Myocyte (in vitro differentiated cells): ENCODE data around the gene PTPRM. TPM values are rescaled to one million over a fixed set of nuclear protein-coding genes. Genes with fewer than 3 reads are reported as not detected.
A peak's percentile ranks its signal among the peaks of the same experiment; 100 is the strongest.

ENCODE experiments used
- DNase-seq: peaks from one replicate; pipeline ENCODE4 v3.0.0-alpha.2; 2012; ENCODE audit warnings: low read depth
- total RNA-seq: library from RNA; depleted of rRNA; stranded (reverse); fragments of >200 nt; gene quantifications from 2 replicates; pipeline ENCODE4 v1.2.3, GENCODE V29; 2014

Gene PTPRM
- total RNA-seq, 1 donor from 2014 or later: 26.9 TPM

- no peak for DNase-seq
These were observed 733.8 kb downstream of the PTPRM start for GRCh38 chr18:8300751-8301410.

DNA sequence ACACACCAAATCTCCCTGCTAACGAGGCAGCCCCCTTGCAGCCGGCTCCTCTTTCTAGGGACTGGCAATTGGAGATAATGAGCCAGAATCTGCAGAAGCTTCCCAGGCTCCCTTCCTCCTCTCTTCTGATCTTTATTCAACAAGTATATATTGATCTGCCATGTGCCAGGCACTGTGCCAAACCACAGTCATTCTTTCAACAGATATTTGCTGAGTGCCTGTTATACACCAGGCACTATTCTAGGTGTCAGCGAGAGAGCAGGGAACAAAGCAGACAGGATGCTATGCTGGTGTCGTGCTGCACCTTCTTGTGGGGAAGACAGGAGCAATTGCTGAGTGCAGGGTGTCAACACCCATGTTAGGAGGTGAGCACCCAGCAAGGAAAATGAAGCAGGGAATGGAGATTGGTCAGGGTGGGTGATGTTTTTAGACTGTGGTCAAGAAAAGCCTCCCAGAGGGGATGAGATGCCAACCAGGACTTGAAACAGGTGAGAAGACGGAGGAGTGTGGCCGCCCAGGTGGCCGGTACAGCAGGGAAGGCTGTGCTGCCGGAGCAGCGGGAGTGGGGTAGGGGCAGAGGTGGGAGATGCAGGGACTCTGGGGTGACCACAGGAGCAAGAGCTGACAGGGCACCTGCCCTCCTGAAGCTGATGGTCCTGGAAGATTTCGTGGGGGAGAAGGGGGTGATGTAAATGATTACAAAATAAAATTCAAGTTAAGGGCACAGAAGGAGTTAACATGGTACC is 734.5 kb downstream of the PTPRM start:
- DNase-seq: no peak

- DNase-seq: no peak
These were observed 736.1 kb downstream of the PTPRM start for GRCh38 chr18:8303151-8303755.

DNA sequence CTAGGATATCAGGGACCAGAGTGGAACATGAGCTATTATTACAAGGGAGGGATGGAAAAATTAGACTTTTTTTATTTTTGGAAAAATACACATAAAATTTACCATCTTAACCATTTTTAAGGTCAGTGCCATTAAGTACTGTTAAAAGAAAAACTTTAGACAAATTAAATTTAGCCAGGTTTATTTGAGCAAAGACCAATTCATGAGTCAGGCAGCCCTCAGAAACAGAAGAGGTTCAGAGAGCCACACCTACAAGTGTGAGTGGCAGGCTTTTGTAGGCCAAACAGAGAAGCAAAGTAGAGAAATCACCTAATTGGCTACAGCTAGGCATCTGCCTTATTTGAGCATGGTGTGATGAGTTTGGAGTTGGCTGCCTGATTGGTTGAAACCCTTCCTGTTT is 740.8 kb downstream of the PTPRM start:
- DNase-seq: no peak

- no peak for DNase-seq
These were observed 745.9 kb downstream of the PTPRM start for GRCh38 chr18:8313043-8313442.

DNA sequence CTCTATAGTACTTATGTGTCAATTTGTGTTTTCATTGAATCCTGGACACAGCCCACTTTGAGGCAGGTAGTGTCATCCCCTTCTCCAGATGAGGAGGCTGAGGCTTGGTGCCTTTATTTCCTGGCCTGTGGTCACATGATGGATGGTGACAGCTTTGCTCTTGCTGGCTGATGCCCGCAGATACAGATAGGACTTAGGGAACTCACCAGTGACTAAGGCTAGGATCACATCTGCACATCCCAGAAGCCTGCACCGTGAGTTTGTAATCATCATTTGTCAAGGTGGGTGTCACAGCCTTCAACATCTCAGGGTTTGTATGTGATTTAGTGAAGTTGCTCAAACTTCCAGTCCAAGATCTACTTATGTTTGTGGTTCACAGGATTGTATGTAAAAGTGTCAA is 747.0 kb downstream of the PTPRM start:
- DNase-seq: no peak

GRCh38 chr18:8319798-8320489 is 752.8 kb downstream of the PTPRM start:
- DNase-seq: no peak

DNA sequence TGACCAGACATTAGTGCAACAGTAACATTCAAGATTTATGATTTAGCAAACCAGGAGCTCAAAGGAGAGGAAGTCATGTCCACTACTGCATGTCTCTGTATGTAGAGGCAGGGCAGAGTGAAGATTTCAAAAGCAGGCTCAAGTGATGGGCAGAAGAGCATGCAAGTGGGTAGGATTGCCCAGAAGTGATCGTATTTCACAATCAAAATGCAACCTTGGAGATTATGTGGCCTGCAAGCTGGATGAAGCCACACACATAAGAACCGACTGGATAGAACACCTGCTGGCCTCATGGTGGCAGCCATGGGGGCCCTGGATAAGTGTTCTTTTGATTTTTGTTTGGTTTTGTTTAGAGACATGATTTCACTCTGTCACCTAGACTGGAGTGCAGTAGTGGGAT is 755.4 kb downstream of the PTPRM start:
- DNase-seq: peak; percentile 26

- DNase-seq: no peak
These were observed 757.4 kb downstream of the PTPRM start for GRCh38 chr18:8324343-8325065.

GRCh38 chr18:8326763-8327394 is 759.8 kb downstream of the PTPRM start:
- DNase-seq: peak; percentile 25

DNA sequence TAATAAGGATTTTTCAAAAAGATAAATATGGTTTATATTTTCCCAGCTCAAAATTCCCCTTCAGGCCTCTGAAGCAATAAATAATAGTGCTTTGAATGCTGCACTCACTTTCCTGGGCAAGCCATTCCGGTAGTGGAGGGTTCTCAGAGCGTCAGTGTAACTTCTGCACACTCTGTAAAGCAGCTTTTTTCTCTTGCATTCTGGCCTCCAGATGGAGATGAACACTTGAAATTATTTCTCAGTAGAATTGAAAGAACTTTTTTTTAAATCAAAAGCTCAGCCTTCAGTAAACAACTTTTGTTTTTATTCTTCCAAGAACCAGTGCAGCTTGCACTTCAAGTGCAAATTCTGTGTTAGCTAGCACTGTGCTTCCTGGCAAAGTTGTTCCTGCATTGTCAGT is 761.0 kb downstream of the PTPRM start:
- no peak for DNase-seq

DNA sequence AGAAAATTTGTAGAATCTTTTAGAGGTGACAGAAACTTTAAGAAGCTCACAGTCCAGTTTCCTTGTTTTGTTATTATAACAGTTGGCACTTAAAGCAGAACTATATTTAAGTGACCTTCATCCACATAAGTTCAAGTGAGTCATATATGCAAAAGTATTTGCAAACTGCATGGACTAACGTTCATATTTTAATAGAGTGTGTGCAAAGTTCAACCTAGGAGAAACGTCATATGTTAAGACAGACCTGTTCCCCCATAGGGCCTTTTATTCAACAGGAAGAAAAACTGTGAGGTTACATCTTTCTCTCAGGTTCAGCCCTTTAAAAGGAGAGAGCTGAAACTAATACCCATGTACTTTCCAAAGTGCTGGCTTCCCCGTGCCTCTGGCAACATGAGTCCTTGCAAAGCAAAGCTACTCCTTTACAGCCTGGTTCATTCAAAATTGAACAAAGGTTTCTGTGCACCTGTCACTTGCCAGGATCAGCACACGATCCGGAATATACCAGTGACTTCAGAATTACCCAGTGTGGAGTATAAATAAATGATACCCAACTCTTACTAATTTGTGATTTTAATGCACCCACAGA is 762.2 kb downstream of the PTPRM start:
- DNase-seq: peak; percentile 31

- DNase-seq: no peak
These were observed 763.5 kb downstream of the PTPRM start for GRCh38 chr18:8330575-8330974.

DNA sequence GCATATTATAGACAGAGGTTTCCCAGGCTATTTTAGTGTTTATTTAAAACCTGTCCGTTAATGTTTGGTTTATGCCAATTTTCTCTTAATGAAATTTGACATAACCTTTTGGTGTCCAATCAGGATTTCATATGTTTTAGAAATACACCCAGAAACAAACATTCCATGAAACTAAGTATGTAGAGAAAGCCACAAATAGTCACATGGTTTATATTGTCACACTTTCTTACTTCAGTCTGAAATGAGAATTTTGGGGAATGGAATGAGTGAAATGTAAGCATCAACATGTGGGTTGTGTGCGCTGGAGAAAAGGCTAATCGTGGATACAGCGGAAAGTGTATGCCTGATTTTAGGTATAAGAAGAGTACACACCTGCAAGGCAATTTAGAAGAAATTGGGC is 765.2 kb downstream of the PTPRM start:
- no peak for DNase-seq

- DNase-seq: no peak
These were observed 766.8 kb downstream of the PTPRM start for GRCh38 chr18:8333961-8334360.

DNA sequence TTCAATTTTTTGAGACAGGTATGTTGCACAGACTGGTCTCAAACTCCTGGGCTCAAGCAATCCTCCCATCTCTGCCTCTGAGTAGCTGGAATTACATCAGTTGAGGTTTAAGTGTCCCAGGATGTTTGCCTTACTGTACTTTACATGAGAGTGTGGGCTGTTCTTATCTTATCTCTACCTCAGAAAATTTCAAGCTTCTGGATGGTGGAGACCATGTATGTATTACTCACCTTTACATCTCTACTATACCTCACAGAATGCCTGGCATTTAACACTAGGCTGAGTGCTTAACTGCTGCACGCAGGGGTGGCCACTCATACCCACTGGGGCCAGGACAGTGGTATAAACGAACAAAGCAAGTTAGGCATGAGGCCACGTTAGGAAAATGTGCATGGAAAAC is 770.1 kb downstream of the PTPRM start:
- no peak for DNase-seq

- DNase-seq: no peak
These were observed 772.1 kb downstream of the PTPRM start for GRCh38 chr18:8339210-8339609.

GRCh38 chr18:8339952-8340351 is 772.8 kb downstream of the PTPRM start:
- no peak for DNase-seq

- DNase-seq: peak; percentile 58
These were observed 774.5 kb downstream of the PTPRM start for GRCh38 chr18:8341481-8342230.
